GM12878 (cell line): ENCODE results near the gene NKAIN1. TPM values are rescaled to one million over a fixed set of nuclear protein-coding genes. Genes with fewer than 3 reads are reported as not detected.

Experiments used
- ATAC-seq: fragments of 200-7000 bp; cut with Tn5 transposase; 3 replicates; pipeline ENCODE4 v1.9.1; 2020; ENCODE audit warnings: mild to moderate bottlenecking, moderate library complexity
- BruUV-seq: library from RNA; stranded (reverse); fragments of 400-500 nt; replicated peaks from 2 replicates; lab custom pipeline; 2021; lab: Mats Ljungman, UMichigan
- CTCF ChIA-PET: fragments of 300-600 bp; sonication (Branson Sonifier 250); formaldehyde crosslinking; extraction: SDS; loops from one replicate; lab custom pipeline; 2021; ENCODE audit warnings: inconsistent platforms; lab: Yijun Ruan, JAX
- POLR2A ChIA-PET: fragments of 350-600 bp; formaldehyde crosslinking; extraction: SDS; loops from one replicate; lab custom pipeline; 2021; ENCODE audit warnings: inconsistent platforms; lab: Charles Lee
- RAD21 ChIA-PET: fragments of 300-600 bp; sonication (Branson Sonifier 250); formaldehyde crosslinking; loops from one replicate; lab custom pipeline; 2023; ENCODE audit warnings: antibody characterized with exemption; ENCODE audit not compliant: unreplicated experiment; lab: Charles Lee
- SMC1A ChIA-PET: fragments of 300-600 bp; sonication (Branson Sonifier 250); formaldehyde crosslinking; loops from one replicate; lab custom pipeline; 2023; ENCODE audit not compliant: unreplicated experiment, uncharacterized antibody; lab: Charles Lee
- DNase-seq: peaks from one replicate; pipeline ENCODE4 v3.0.0-alpha.2; 2011; ENCODE audit warnings: low read depth, low spot score
- FAIRE-seq: peaks from 3 replicates; lab custom pipeline; 2011; peaks lifted over from hg19 to GRCh38; lab: Jason Lieb, UNC
- H2AFZ ChIP-seq: 2 replicates; pipeline ENCODE4 v1.6.0; 2011; ENCODE audit warnings: low read depth, low read length, control low read depth; ENCODE audit not compliant: control insufficient read depth
- H3K27ac ChIP-seq: 2 replicates; pipeline ENCODE4 v1.5.1; 2011; ENCODE audit warnings: control low read depth; ENCODE audit not compliant: control insufficient read depth, insufficient read depth
- H3K27me3 ChIP-seq, 2 experiments: replicated peaks in 1 of 2; 2 replicates each; pipeline versions ENCODE4 v1.6.0 to v1.6.1; 2011; ENCODE audit warnings: low read length in 1 of 2; ENCODE audit not compliant: control insufficient read depth in 2 of 2, insufficient read depth in 2 of 2
- H3K36me3 ChIP-seq, 2 experiments: 2 replicates each; pipeline ENCODE4 v1.5.1; 2011; ENCODE audit warnings: low read length in 1 of 2; ENCODE audit not compliant: control insufficient read depth in 2 of 2, insufficient read depth in 2 of 2
- H3K4me1 ChIP-seq: 2 replicates; pipeline ENCODE4 v1.6.1; 2011; ENCODE audit warnings: mild to moderate bottlenecking, low read length, moderate library complexity, mixed read lengths; ENCODE audit not compliant: control insufficient read depth, insufficient read depth
- H3K4me2 ChIP-seq: 2 replicates; pipeline ENCODE4 v1.6.0; 2011; ENCODE audit warnings: control low read depth; ENCODE audit not compliant: control insufficient read depth, insufficient read depth
- H3K4me3 ChIP-seq: fragments of 200-600 bp; sonication (generic); 2 replicates; pipeline ENCODE4 v1.5.1; 2016
- H3K79me2 ChIP-seq: 2 replicates; pipeline ENCODE4 v1.6.0; 2011; ENCODE audit warnings: low read length; ENCODE audit not compliant: control insufficient read depth, insufficient read depth
- H3K9ac ChIP-seq: 2 replicates; pipeline ENCODE4 v1.8.0; 2011; ENCODE audit warnings: low read length, control low read depth, mixed read lengths; ENCODE audit not compliant: control insufficient read depth, insufficient read depth
- H3K9me3 ChIP-seq: replicated peaks from 3 replicates; pipeline ENCODE4 v1.5.1; 2011; ENCODE audit warnings: mild to moderate bottlenecking, low read length; ENCODE audit not compliant: control insufficient read depth, insufficient read depth
- H4K20me1 ChIP-seq: 2 replicates; pipeline ENCODE4 v1.6.0; 2011; ENCODE audit not compliant: control insufficient read depth, insufficient read depth
- ATF3 ChIP-seq: IDR thresholded peaks from 2 replicates; pipeline ENCODE4 v1.6.1; 2011; ENCODE audit warnings: low read depth, mild to moderate bottlenecking, low read length, moderate library complexity, borderline replicate concordance; ENCODE audit errors: extremely low read depth
- BCL11A ChIP-seq: IDR thresholded peaks from 2 replicates; pipeline ENCODE4 v1.6.1; 2011; ENCODE audit warnings: low read depth, low read length
- DPF2 ChIP-seq: fragments of 450-650 bp; IDR thresholded peaks from 2 replicates; pipeline ENCODE4 v1.6.1; 2017; ENCODE audit warnings: mild to moderate bottlenecking
- FOXM1 ChIP-seq: IDR thresholded peaks from 2 replicates; pipeline ENCODE4 v1.6.1; 2012; ENCODE audit warnings: low read depth, mild to moderate bottlenecking, inconsistent platforms, low read length, moderate library complexity
- GATAD2B ChIP-seq: fragments of 450-650 bp; conservative IDR thresholded peaks from 2 replicates; pipeline ENCODE4 v1.6.1; 2017; ENCODE audit warnings: low read depth, mild to moderate bottlenecking, moderate library complexity
- IKZF1 ChIP-seq: fragments of 450-650 bp; conservative IDR thresholded peaks from 2 replicates; pipeline ENCODE4 v1.6.1; 2017; ENCODE audit warnings: antibody characterized with exemption, mild to moderate bottlenecking
- ZNF384 ChIP-seq: IDR thresholded peaks from 2 replicates; pipeline ENCODE4 v1.6.1; 2012; ENCODE audit warnings: low read depth, mild to moderate bottlenecking, low read length, improper control_type of control experiment, borderline replicate concordance
- WGBS: methylation state at CpG from one replicate; pipeline ENCODE4 v1.1.6; 2016; ENCODE audit warnings: low lambda C conversion rate; ENCODE audit not compliant: insufficient replicate concordance, insufficient coverage; ENCODE audit errors: missing lambda C conversion rate; 5-methylcytosine and 5-hydroxymethylcytosine counted together
- in situ Hi-C: fragments of 300-500 bp; cut with MboI; formaldehyde crosslinking; loops from 9 replicates; pipeline ENCODE4 v1.14.3; 2018; ENCODE audit warnings: mixed read lengths
- intact Hi-C: fragments of 100-400 bp; cut with micrococcal nuclease; formaldehyde crosslinking; loops from one replicate; pipeline ENCODE4 v1.14.2; 2022; ENCODE audit not compliant: unreplicated experiment
- polyA plus RNA-seq, 11 experiments: library from polyadenylated mRNA; depleted of rRNA in 4 of 11; unstranded in 6 of 11; stranded (reverse) in 5 of 11; fragments of >200 nt; fragmentation: Nextera tagmentation in 4 of 11; fragmentation: Illumina TruSeq in 1 of 11; extraction: Ambion mirVana in 4 of 11; extraction: Trizol in 1 of 11; gene quantifications; 1 replicate in 1 of 11; 2 replicates in 10 of 11; pipeline versions ENCODE4 v1.2.1 to v1.2.3, GENCODE V29; 2011 to 2016; ENCODE audit warnings: inconsistent platforms in 2 of 11, missing spikeins in 2 of 11, low read depth in 1 of 11
- total RNA-seq, 4 experiments: library from RNA; depleted of rRNA in 3 of 4; stranded (reverse); fragments of >200 nt in 3 of 4; fragmentation: Illumina TruSeq in 1 of 4; extraction: Trizol in 1 of 4; gene quantifications; 2 replicates each; pipeline versions ENCODE4 v1.2.1 to v1.2.3, GENCODE V29; 2013 to 2021

NKAIN1 gene
- total and polyA plus RNA-seq, 10 of the 15 experiments (the other 5 are each of a cell fraction or from before 2014, with no cell fraction given) = not detected

DNA sequence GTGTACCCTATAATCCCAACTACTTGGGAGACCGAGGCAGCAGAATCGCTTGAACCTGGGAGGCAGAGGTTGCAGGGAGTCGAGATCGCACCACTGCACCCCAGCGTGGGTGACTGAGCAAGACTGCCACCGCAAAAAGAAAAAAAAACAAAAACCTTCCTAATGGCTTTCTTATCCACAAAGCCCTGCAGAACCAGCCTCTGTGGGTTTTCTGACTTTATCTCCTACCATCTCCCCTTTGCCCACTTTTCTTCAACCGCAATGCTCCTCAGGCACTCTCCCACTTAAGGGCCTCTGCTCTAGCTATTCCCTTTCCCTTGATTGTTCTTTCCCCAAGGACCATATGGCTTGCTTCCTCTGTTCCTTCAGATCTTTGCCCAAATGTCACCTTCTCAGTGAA, 106.3 kb downstream of the NKAIN1 start:
- intact Hi-C loops (no loop called here), in situ Hi-C loops (no loop called here)
- no peak overlapping the region for H3K4me3 ChIP-seq
- POLR2A ChIA-PET = no interaction called here
- RAD21 ChIA-PET = no interaction called here
- H3K36me3 ChIP-seq = no peaks in the 10 kb centered on the region
- H3K4me2 ChIP-seq = no peak overlapping the region
- H3K9me3 ChIP-seq = no peaks in the 10 kb centered on the region
- no peak overlapping the region for H2AFZ ChIP-seq
- no peak for DNase-seq
- H3K79me2 ChIP-seq = no peaks in the 10 kb centered on the region
- no peaks in the 10 kb centered on the region for H3K4me1 ChIP-seq
- no peak for FAIRE-seq
- SMC1A ChIA-PET = interaction anchor here (0.7 kb wide), 1 partner anchor 95 kb away, joined by 4 read pairs; no protein-coding TSS in a partner anchor
- no peaks in the 10 kb centered on the region for H3K27me3 ChIP-seq
- no peaks in the 10 kb centered on the region for H4K20me1 ChIP-seq
- no peak overlapping the region for H3K27ac ChIP-seq
- WGBS = 39% methylated on average over 7 of the region's 7 CpGs
- CTCF ChIA-PET = interaction anchor here (1.5 kb wide), 1 partner anchor 28 kb away, joined by 5 read pairs; no protein-coding TSS in a partner anchor
- no peak for TF ChIP-seq IKZF1
- TF ChIP-seq BCL11A = no peak
- TF ChIP-seq DPF2 = no peak
- TF ChIP-seq ATF3 = no peak
- TF ChIP-seq FOXM1 = no peak
- no peak for TF ChIP-seq ZNF384
- TF ChIP-seq GATAD2B = no peak
- no peak overlapping the region for H3K9ac ChIP-seq
- ATAC-seq = no peak
- no TSS peak for BruUV-seq

Other genes starting within 250 kb of the NKAIN1 start
- 43.2 and 43.9 TPM in 2 replicates for gene PUM1, start 174.2 kb downstream of the NKAIN1 start, total RNA-seq (2014; rRNA removed)
- gene PUM1, start 174.2 kb downstream of the NKAIN1 start, total RNA-seq (2014; rRNA removed; fragmentation: Illumina TruSeq; extraction: Trizol) = 41.5 and 42.2 TPM in 2 replicates
- 67.6 and 75.3 TPM in 2 replicates for gene PUM1, start 174.2 kb downstream of the NKAIN1 start, total RNA-seq (2021)
- gene PUM1, start 174.2 kb downstream of the NKAIN1 start, polyA plus RNA-seq (2011; rRNA removed) = 41.4 and 52.4 TPM in 2 replicates
- gene PUM1, start 174.2 kb downstream of the NKAIN1 start, polyA plus RNA-seq (2014; fragmentation: Illumina TruSeq; extraction: Trizol) = 39.2 and 43.5 TPM in 2 replicates
- gene PUM1, start 174.2 kb downstream of the NKAIN1 start, polyA plus RNA-seq (2014; fragmentation: Nextera tagmentation; extraction: Ambion mirVana) = 10 to 100 TPM; 21.4 to 27.4 TPM
- gene PUM1, start 174.2 kb downstream of the NKAIN1 start, polyA plus RNA-seq (2014; rRNA removed) = 41.0 and 44.1 TPM in 2 replicates
- gene PUM1, start 174.2 kb downstream of the NKAIN1 start, polyA plus RNA-seq (2016; fragmentation: Nextera tagmentation; extraction: Ambion mirVana) = 10 to 100 TPM; 43.4 to 47.7 TPM
- gene SNRNP40, start 56.9 kb upstream of the NKAIN1 start, total RNA-seq (2014; rRNA removed) = 212 and 219 TPM in 2 replicates
- 108 and 116 TPM in 2 replicates for gene SNRNP40, start 56.9 kb upstream of the NKAIN1 start, total RNA-seq (2014; rRNA removed; fragmentation: Illumina TruSeq; extraction: Trizol)
- gene SNRNP40, start 56.9 kb upstream of the NKAIN1 start, total RNA-seq (2021) = 103 and 104 TPM in 2 replicates
- gene SNRNP40, start 56.9 kb upstream of the NKAIN1 start, polyA plus RNA-seq (2011; rRNA removed) = 103 and 113 TPM in 2 replicates
- 94.2 and 97.7 TPM in 2 replicates for gene SNRNP40, start 56.9 kb upstream of the NKAIN1 start, polyA plus RNA-seq (2014; fragmentation: Illumina TruSeq; extraction: Trizol)
- 10 to 100 TPM; 34.9 to 45.9 TPM for gene SNRNP40, start 56.9 kb upstream of the NKAIN1 start, polyA plus RNA-seq (2014; fragmentation: Nextera tagmentation; extraction: Ambion mirVana)
- 141 and 144 TPM in 2 replicates for gene SNRNP40, start 56.9 kb upstream of the NKAIN1 start, polyA plus RNA-seq (2014; rRNA removed)
- gene SNRNP40, start 56.9 kb upstream of the NKAIN1 start, polyA plus RNA-seq (2016; fragmentation: Nextera tagmentation; extraction: Ambion mirVana) = 100 to 1,000 TPM; 167 to 172 TPM
- gene ZCCHC17, start 57.1 kb upstream of the NKAIN1 start, total RNA-seq (2014; rRNA removed) = 22.3 and 25.4 TPM in 2 replicates
- 40.0 and 41.6 TPM in 2 replicates for gene ZCCHC17, start 57.1 kb upstream of the NKAIN1 start, total RNA-seq (2014; rRNA removed; fragmentation: Illumina TruSeq; extraction: Trizol)
- gene ZCCHC17, start 57.1 kb upstream of the NKAIN1 start, total RNA-seq (2021) = 25.6 and 27.5 TPM in 2 replicates
- 43.8 and 54.1 TPM in 2 replicates for gene ZCCHC17, start 57.1 kb upstream of the NKAIN1 start, polyA plus RNA-seq (2011; rRNA removed)
- 50.2 and 61.8 TPM in 2 replicates for gene ZCCHC17, start 57.1 kb upstream of the NKAIN1 start, polyA plus RNA-seq (2014; fragmentation: Illumina TruSeq; extraction: Trizol)
- gene ZCCHC17, start 57.1 kb upstream of the NKAIN1 start, polyA plus RNA-seq (2014; fragmentation: Nextera tagmentation; extraction: Ambion mirVana) = 10 to 100 TPM; 63.9 to 86.3 TPM
- gene ZCCHC17, start 57.1 kb upstream of the NKAIN1 start, polyA plus RNA-seq (2014; rRNA removed) = 24.2 and 25.7 TPM in 2 replicates
- gene ZCCHC17, start 57.1 kb upstream of the NKAIN1 start, polyA plus RNA-seq (2016; fragmentation: Nextera tagmentation; extraction: Ambion mirVana) = 10 to 100 TPM; 62.7 to 68.7 TPM
- gene FABP3, start 133.2 kb upstream of the NKAIN1 start, total RNA-seq (2014; rRNA removed) = 0.33 and 0.62 TPM in 2 replicates
- 0.36 and 0.64 TPM in 2 replicates for gene FABP3, start 133.2 kb upstream of the NKAIN1 start, total RNA-seq (2014; rRNA removed; fragmentation: Illumina TruSeq; extraction: Trizol)
- gene FABP3, start 133.2 kb upstream of the NKAIN1 start, total RNA-seq (2021) = 0.43 TPM in 1 of 2 replicates, not detected in the other
- 0.39 and 0.43 TPM in 2 replicates for gene FABP3, start 133.2 kb upstream of the NKAIN1 start, polyA plus RNA-seq (2011; rRNA removed)
- gene FABP3, start 133.2 kb upstream of the NKAIN1 start, polyA plus RNA-seq (2014; fragmentation: Illumina TruSeq; extraction: Trizol) = 0.44 and 0.82 TPM in 2 replicates
- gene FABP3, start 133.2 kb upstream of the NKAIN1 start, polyA plus RNA-seq (2014; fragmentation: Nextera tagmentation; extraction: Ambion mirVana) = 1 to 10 TPM in 1 of 2 experiments, under 1 TPM in 1; 0.72 to 1.2 TPM
- 0.59 and 1.1 TPM in 2 replicates for gene FABP3, start 133.2 kb upstream of the NKAIN1 start, polyA plus RNA-seq (2014; rRNA removed)
- gene FABP3, start 133.2 kb upstream of the NKAIN1 start, polyA plus RNA-seq (2016; fragmentation: Nextera tagmentation; extraction: Ambion mirVana) = 1 to 10 TPM in 1 of 2 experiments, not detected in 1; 1.1 TPM
- 0.11 and 0.45 TPM in 2 replicates for gene SERINC2, start 173.3 kb upstream of the NKAIN1 start, total RNA-seq (2014; rRNA removed)
- 0.22 and 0.28 TPM in 2 replicates for gene SERINC2, start 173.3 kb upstream of the NKAIN1 start, total RNA-seq (2014; rRNA removed; fragmentation: Illumina TruSeq; extraction: Trizol)
- gene SERINC2, start 173.3 kb upstream of the NKAIN1 start, total RNA-seq (2021) = 0.54 and 0.82 TPM in 2 replicates
- 2.5 and 9.4 TPM in 2 replicates for gene SERINC2, start 173.3 kb upstream of the NKAIN1 start, polyA plus RNA-seq (2011; rRNA removed)
- gene SERINC2, start 173.3 kb upstream of the NKAIN1 start, polyA plus RNA-seq (2014; fragmentation: Illumina TruSeq; extraction: Trizol) = 0.32 TPM in 1 of 2 replicates, not detected in the other
- under 1 TPM; 0.02 to 0.05 TPM for gene SERINC2, start 173.3 kb upstream of the NKAIN1 start, polyA plus RNA-seq (2014; fragmentation: Nextera tagmentation; extraction: Ambion mirVana)
- gene SERINC2, start 173.3 kb upstream of the NKAIN1 start, polyA plus RNA-seq (2014; rRNA removed) = 0.72 and 1.0 TPM in 2 replicates
- under 1 TPM; 0.72 to 0.88 TPM for gene SERINC2, start 173.3 kb upstream of the NKAIN1 start, polyA plus RNA-seq (2016; fragmentation: Nextera tagmentation; extraction: Ambion mirVana)